ENCODE measurements around the gene RBPJ. TPM values are rescaled to one million over a fixed set of nuclear protein-coding genes. Genes with fewer than 3 reads are reported as not detected.

Gene RBPJ
- total and polyA plus RNA-seq, 7 donors: 10.6 to 44.4 (median 28.8) TPM

DNA sequence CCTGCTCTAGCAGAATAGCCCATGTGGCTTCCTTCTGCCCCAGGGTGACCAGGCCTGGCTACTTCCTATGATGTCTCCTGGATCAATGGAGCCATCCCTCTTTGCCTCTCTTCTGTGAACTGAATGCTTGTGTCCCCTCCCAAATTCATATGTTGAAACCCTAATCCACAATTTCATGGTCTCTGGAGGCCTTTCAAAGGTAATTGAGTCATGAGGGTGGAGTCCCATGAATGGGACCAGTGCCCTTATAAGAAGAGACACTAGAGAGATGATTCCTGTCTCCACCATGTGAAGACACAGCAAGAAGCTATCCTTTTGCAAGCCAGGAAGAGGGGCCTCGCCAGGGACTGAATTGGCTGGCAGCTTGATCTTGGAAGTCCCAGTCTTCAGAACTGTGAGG is 151.1 kb downstream of the RBPJ start:
- no peaks in the 10 kb centered on the region for H3K27me3 ChIP-seq (ENCODE audit: insufficient read depth in 3 of 3, low read length in 2 of 3)
- intact Hi-C loops (cut with DNase I): no loop called here
- H3K36me3 ChIP-seq (ENCODE audit: insufficient read depth in 1 of 2, low read depth in 1 of 2): no peaks in the 10 kb centered on the region
- no peaks in the 10 kb centered on the region for H3K9me3 ChIP-seq
- H3K4me3 ChIP-seq: no peak overlapping the region
- H3K27ac ChIP-seq: no peak overlapping the region
- WGBS, 3 donors: 73 to 83% (median 78%) methylated on average over 1 of the region's 1 CpG
- TF ChIP-seq, protein P1, sequence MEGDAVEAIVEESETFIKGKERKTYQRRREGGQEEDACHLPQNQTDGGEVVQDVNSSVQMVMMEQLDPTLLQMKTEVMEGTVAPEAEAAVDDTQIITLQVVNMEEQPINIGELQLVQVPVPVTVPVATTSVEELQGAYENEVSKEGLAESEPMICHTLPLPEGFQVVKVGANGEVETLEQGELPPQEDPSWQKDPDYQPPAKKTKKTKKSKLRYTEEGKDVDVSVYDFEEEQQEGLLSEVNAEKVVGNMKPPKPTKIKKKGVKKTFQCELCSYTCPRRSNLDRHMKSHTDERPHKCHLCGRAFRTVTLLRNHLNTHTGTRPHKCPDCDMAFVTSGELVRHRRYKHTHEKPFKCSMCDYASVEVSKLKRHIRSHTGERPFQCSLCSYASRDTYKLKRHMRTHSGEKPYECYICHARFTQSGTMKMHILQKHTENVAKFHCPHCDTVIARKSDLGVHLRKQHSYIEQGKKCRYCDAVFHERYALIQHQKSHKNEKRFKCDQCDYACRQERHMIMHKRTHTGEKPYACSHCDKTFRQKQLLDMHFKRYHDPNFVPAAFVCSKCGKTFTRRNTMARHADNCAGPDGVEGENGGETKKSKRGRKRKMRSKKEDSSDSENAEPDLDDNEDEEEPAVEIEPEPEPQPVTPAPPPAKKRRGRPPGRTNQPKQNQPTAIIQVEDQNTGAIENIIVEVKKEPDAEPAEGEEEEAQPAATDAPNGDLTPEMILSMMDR (IDR thresholded peaks at IDR 0.05): no peak
- DNase-seq (no peak), ATAC-seq (no peak)
- H3K4me1 ChIP-seq: no peaks in the 10 kb centered on the region

DNA sequence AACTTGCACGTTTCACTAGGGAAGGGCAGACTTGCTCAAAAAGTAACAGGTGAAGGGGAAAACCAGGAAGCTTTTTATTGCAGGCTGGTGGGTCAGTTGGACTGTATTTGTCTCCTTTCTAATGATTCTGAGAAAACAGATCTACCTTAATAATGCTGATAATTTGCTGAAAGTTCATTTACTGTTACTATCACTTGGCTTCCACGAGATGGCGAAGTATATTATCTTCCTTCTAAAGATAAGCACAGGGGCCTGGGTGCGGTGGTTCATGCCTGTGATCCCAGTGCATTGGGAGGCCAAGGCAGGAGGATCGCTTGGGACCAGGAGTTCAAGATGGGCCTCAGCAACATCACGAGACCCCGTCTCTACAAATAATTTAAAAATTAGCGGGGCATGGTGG is 153.1 kb downstream of the RBPJ start:
- no peak for ATAC-seq
- H3K36me3 ChIP-seq (ENCODE audit: insufficient read depth in 1 of 2, low read depth in 1 of 2): no peaks in the 10 kb centered on the region
- DNase-seq: no peak
- intact Hi-C loops (cut with DNase I): no loop called here
- no peak overlapping the region for H3K4me3 ChIP-seq
- peaks cover 0 to 1% (median 0%) of the 10 kb centered on the region in 3 donors for H3K27me3 ChIP-seq (ENCODE audit: insufficient read depth in 3 of 3, low read length in 2 of 3)
- no peaks in the 10 kb centered on the region for H3K4me1 ChIP-seq
- no peaks in the 10 kb centered on the region for H3K9me3 ChIP-seq
- TF ChIP-seq, protein P1 (IDR thresholded peaks at IDR 0.05): no peak
- 81 to 95% (median 92%) methylated on average over 8 of the region's 8 CpGs for WGBS, 3 donors
- no peak overlapping the region for H3K27ac ChIP-seq

DNA sequence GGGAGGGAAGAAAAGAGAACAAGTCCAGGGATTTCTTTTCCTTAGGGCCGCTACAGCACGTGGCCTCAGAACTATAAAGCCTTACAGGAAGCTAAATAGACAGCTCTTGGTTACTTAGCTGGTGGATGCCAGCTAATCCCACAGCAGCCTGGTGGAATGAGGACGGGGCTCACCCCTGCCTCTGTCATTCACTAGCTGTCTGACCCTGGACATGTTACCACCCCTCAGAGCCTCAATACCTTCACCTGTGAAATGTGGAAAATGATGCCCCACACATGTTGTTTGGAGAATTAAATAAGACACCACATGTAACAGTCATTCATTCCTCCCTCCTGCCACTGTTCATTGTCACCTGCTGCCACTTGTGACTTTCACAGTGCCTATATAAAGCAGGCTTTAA is 153.7 kb downstream of the RBPJ start:
- no peaks in the 10 kb centered on the region for H3K4me1 ChIP-seq
- ATAC-seq (no peak), DNase-seq (no peak)
- TF ChIP-seq, protein P1 (IDR thresholded peaks at IDR 0.05): no peak
- intact Hi-C loops (cut with DNase I): no loop called here
- H3K27me3 ChIP-seq (ENCODE audit: insufficient read depth in 3 of 3, low read length in 2 of 3): peaks cover 0 to 1% (median 0%) of the 10 kb centered on the region in 3 donors
- no peak overlapping the region for H3K27ac ChIP-seq
- H3K36me3 ChIP-seq (ENCODE audit: insufficient read depth in 1 of 2, low read depth in 1 of 2): no peaks in the 10 kb centered on the region
- no peaks in the 10 kb centered on the region for H3K9me3 ChIP-seq
- 23 to 50% (median 39%) methylated on average over 3 of the region's 3 CpGs for WGBS, 3 donors
- no peak overlapping the region for H3K4me3 ChIP-seq

DNA sequence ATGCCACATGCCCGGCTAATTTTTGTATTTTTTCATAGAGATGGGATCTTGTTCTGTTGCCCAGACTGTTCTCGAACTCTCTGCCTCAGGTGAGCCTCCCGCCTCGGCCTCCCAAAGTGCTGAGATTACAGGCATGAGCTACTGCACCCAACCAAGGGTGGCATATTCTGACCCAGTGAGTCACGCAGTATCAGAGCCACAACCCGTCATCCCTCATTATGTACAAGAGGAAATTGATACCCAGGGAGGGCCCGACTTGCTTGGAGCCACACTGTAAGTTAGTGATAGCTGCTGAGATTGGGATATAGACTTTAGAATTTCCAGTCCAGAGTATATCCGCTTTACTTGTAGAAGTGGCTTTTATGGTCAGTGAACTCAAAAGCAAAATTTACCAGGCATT is 154.9 kb downstream of the RBPJ start:
- Histone ChIP-seq H3K4me3 (no peak overlapping the region), H3K9me3 (no peaks in the 10 kb centered on the region), H3K36me3 (ENCODE audit: insufficient read depth in 1 of 2, low read depth in 1 of 2) (no peaks in the 10 kb centered on the region), H3K4me1 (no peaks in the 10 kb centered on the region), H3K27ac (no peak overlapping the region), H3K27me3 (ENCODE audit: insufficient read depth in 3 of 3, low read length in 2 of 3) (peaks cover 0 to 1% (median 0%) of the 10 kb centered on the region in 3 donors)
- DNase-seq: no peak
- WGBS, 3 donors: 78 to 94% (median 90%) methylated on average over 8 of the region's 8 CpGs
- no peak for ATAC-seq
- TF ChIP-seq, protein P1 (IDR thresholded peaks at IDR 0.05): no peak
- intact Hi-C loops (cut with DNase I): no loop called here

DNA sequence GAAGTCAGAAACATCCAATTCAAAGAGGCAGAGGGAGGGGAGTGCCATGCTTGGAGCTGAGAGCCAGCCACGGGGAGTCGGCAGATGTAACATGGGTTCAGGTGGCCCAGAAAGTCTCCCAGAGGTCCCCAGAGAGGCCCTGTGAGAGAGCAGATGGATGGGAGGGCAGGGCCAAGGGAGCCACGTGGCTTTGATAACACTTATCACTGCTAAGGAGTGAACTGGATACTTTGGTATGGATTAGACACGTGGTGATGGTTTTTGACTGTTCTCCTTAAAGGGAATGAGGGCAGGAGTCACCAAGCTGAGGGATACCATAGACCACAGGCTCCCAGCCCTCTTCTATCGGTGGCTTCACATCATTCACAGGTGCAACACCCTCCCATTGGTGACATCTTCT is 155.7 kb downstream of the RBPJ start:
- intact Hi-C loops (cut with DNase I): no loop called here
- peaks cover 0 to 1% (median 0%) of the 10 kb centered on the region in 3 donors for H3K27me3 ChIP-seq (ENCODE audit: insufficient read depth in 3 of 3, low read length in 2 of 3)

More for the DNA sequence above, 155.7 kb downstream of the RBPJ start:
- Histone ChIP-seq H3K4me3 (no peak overlapping the region), H3K27ac (no peak overlapping the region), H3K36me3 (ENCODE audit: insufficient read depth in 1 of 2, low read depth in 1 of 2) (no peaks in the 10 kb centered on the region), H3K9me3 (no peaks in the 10 kb centered on the region), H3K4me1 (no peaks in the 10 kb centered on the region)
- TF ChIP-seq, protein P1 (IDR thresholded peaks at IDR 0.05): no peak
- ATAC-seq (no peak), DNase-seq (no peak)
- 61 to 67% (median 64%) methylated on average over 5 of the region's 5 CpGs for WGBS, 3 donors

Data from psoas muscle (tissue), 8 donors.